LHCN-M2 (cell line): Measurements from ENCODE around the gene NEDD4L. TPM values are rescaled to one million over a fixed set of nuclear protein-coding genes. Genes with fewer than 3 reads are reported as not detected.

Source experiments
- DNase-seq: peaks from one replicate; pipeline ENCODE4 v3.0.0-alpha.2; 2012; ENCODE audit warnings: low read depth
- total RNA-seq: library from RNA; depleted of rRNA; stranded (reverse); fragments of >200 nt; gene quantifications from 2 replicates; pipeline ENCODE4 v1.2.3, GENCODE V29; 2014

Gene NEDD4L
- total RNA-seq, 1 experiment from 2014 or later: 19.1 TPM

DNA sequence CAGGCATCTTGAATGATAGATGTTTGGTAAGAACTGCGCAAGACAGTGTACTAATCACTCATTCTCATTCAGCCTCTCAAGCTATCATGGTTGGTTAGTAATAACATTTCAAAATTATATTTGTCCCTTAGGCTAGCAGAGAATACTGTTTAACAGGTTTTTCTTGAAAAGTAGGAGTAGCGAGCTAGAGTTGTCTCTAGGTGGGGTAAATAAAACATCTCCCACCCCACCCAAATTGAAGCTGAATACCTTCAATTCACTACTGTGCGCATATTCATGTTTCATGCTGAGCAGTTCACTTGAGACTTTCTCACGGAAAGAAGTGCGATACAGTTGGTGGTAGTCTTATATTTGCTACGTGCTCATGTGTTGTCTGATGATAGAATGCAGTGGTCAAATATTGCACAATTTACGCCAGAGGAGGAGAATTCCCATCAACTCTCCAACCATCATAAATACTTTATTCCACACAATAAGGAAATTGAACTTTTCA is 49.3 kb downstream of the NEDD4L start:
- DNase-seq: no peak

GRCh38 chr18:58095222-58095621 is 51.2 kb downstream of the NEDD4L start:
- no peak for DNase-seq

DNA sequence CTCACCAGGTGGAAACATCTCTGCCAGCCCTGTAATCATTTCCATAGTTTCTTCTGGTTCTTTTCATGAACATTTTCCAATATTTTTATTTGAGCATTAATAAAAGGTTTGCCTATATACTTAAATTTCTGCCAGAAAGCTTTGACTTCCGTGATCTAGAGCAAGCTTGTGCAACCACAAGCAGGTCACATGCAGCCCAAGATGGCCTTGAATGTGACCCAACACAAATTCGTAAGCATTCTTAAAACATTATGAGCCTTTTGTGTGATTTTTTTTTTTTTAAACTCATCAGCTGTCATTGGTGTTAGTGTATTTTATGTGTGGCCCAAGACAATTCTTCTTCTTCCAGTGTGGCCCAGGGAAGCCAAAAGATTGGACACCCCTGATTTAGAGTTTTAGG is 51.6 kb downstream of the NEDD4L start:
- no peak for DNase-seq

GRCh38 chr18:58096658-58097057 is 52.6 kb downstream of the NEDD4L start:
- no peak for DNase-seq

GRCh38 chr18:58097121-58097906 is 53.3 kb downstream of the NEDD4L start:
- no peak for DNase-seq

GRCh38 chr18:58097907-58098166 is 53.8 kb downstream of the NEDD4L start:
- no peak for DNase-seq

DNA sequence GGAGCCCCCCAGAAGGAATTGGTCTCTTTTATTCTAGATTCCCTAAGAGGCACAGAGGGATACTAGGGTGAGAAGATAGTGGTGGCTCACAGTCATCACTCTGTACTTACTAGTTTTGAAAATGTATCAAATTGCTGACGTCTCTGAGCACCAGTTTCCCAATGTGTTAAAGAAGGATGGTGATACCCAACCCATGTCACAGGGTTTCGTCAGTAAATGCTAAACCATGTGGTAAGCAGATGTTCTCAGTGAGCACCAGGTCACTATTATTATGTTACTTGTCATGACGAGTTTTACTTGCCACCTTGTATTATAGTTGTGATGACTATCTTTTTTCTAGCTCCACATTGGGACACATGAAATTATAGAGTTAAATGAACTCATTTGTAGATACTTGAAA is 54.7 kb downstream of the NEDD4L start:
- DNase-seq: no peak

DNA sequence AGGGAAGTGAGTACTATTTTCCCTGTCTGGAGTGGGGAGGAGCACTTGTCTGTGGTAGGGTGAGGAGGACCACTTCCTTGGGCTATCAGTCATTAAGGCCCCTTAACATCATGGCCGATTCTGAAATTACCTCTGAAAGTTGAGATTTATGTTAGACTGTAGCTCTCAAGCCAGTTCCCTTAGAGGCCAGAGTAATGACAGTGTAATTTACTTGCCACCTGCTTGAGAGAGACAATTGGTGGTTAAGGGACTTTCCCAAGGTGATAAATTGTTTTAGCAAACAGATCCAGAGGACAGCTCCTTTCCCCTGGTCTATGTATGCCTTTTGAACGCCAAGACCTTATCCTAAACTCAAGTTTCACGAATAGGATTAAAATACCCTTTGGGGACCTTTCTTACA is 56.1 kb downstream of the NEDD4L start:
- DNase-seq: no peak

GRCh38 chr18:58101291-58101794 is 57.3 kb downstream of the NEDD4L start:
- no peak for DNase-seq

GRCh38 chr18:58102018-58102417 is 58.0 kb downstream of the NEDD4L start:
- DNase-seq: no peak

DNA sequence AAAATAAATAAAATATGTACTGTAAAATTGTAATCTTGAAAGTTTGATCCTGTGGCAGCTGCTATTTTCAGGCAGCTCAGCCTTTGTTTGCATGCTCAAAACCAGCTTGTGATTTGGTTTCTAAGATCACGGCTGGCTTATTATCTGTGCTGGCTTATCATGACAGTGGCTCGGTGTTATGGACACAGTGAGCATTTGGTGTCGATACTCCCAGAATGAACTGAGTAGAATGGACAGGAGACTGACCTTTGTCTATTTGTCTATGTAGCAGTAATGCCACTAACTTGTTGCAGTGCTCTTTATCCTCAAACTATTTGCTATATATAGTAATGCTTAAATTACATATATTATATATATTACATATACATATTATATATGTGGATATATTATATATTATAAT is 58.8 kb downstream of the NEDD4L start:
- no peak for DNase-seq

DNA sequence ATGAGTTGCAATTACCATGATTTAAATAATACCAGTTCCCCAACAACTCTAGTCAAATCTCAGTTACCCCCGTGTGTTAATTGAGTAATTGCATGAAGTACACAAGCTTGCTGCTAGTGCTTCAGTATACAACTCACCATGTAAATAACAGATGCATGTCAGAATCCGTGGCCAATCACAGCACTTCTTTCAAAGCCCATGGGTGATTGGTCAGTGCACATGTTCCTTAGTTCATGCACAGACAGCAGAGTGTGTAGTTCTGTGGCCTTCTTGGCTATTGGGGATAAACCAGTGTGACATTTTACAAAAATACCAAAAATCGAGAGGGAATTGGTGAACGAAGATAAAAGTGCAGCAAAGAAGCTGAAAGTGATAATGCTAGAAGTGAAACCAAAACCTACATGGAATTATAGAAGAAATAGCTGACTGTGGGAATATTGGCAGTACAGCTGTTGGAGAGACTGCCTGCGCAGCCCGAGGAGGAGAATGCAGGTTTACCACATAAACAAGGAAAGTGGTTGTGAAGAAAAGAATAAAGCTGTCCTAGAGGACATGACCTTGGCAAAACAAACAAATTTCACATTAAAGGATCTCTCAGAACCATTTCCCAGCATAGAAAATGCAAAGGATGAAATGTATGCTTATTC is 59.4 kb downstream of the NEDD4L start:
- peak; percentile 32 for DNase-seq

- no peak for DNase-seq
Observed at GRCh38 chr18:58104096-58104495, 60.1 kb downstream of the NEDD4L start.

- no peak for DNase-seq
Observed at GRCh38 chr18:58105206-58105887, 61.3 kb downstream of the NEDD4L start.

- DNase-seq: no peak
Observed at GRCh38 chr18:58105888-58106260, 61.8 kb downstream of the NEDD4L start.

- no peak for DNase-seq
Observed at GRCh38 chr18:58106289-58107070, 62.5 kb downstream of the NEDD4L start.

- no peak for DNase-seq
Observed at GRCh38 chr18:58109256-58109655, 65.2 kb downstream of the NEDD4L start.

DNA sequence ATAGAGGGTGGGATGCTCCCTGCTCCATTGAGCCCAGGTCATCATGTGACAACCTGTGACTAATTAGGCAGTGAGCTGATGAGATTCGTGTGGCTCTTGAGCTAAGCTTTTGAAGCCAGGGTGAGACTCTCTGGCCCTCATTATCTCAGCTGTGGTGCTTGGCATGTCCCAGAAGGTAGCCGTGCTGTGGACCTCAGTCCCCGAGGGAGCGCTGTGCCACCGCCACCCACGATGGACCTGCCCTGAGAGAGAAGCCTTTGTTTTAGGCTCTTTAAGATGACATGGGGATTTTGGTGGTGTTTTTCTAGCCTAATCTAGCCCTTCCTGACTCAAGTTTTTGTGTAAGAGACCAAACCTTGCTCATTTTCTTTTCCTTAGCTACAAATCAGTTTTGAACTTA is 66.4 kb downstream of the NEDD4L start:
- DNase-seq: no peak

- no peak for DNase-seq
Observed at GRCh38 chr18:58112174-58112573, 68.1 kb downstream of the NEDD4L start.

- no peak for DNase-seq
Observed at GRCh38 chr18:58113337-58113736, 69.3 kb downstream of the NEDD4L start.

DNA sequence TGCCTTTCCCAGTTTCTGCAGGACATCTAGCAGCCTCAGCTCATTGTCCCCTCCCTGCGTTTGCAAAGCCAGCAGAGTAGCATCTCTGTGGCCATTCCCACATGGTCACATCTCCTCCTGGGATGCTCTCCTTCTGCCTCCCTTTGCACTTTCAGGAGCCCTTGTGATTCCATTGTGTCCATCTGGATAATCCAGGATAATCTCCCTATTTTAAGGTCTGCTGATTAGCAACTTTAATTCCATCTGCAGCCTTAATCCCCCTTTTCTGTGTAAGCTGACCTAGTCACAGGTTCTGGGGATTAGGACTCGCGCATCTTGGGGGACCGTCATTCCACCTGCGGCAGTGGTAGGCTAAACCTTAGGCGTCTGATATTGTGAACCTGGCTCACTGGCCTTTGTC is 70.7 kb downstream of the NEDD4L start:
- no peak for DNase-seq

DNA sequence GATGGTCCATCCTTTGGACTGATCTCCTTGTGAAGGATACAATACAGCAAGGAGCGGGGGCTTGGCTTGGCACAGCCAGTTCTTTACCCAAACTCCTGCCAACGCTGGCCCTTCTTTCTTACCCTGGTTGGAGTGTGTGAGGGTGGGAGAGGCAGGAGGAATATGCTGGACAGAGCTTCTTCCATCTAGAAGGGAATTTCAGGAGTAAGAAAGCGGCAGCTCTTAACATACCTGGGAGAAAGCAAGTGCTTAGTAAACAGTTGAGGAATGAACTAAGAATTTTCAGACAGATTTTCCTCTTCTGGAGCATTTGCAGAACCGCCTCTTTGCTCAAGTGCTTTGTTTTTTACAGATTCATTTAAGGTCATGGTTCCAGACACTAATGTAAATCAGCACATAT is 72.8 kb downstream of the NEDD4L start:
- no peak for DNase-seq
